Upper lobe of left lung (tissue), 6 donors: ENCODE results near the gene NEURL1. TPM values are rescaled to one million over a fixed set of nuclear protein-coding genes. Genes with fewer than 3 reads are reported as not detected.

ENCODE experiments used
- ATAC-seq, 2 donors: fragments of 200-7000 bp; cut with Tn5 transposase; one replicate each; pipeline ENCODE4 v1.9.1; 2022; ENCODE audit warnings: mild to moderate bottlenecking in 2 of 2, moderate library complexity in 2 of 2; ENCODE audit not compliant: low FRiP score in 2 of 2
- DNase-seq, 2 donors: peaks; one replicate each; pipeline ENCODE4 v3.0.0-alpha.2; 2019 to 2020
- H3K27ac ChIP-seq, 4 donors: fragments of 200-600 bp; sonication (generic); one replicate each; pipeline ENCODE4 v1.5.1; 2016 to 2019
- H3K27me3 ChIP-seq, 4 donors: fragments of 200-600 bp; sonication (generic); one replicate each; pipeline ENCODE4 v1.5.1; 2017 to 2019
- H3K36me3 ChIP-seq, 4 donors: fragments of 200-600 bp; sonication (generic); one replicate each; pipeline ENCODE4 v1.5.1; 2016 to 2019
- H3K4me1 ChIP-seq, 4 donors: fragments of 200-600 bp; sonication (generic); one replicate each; pipeline ENCODE4 v1.5.1; 2018 to 2019
- H3K4me3 ChIP-seq, 4 donors: fragments of 200-600 bp; sonication (generic); one replicate each; pipeline ENCODE4 v1.5.1; 2017 to 2019; ENCODE audit warnings: mild to moderate bottlenecking in 2 of 4, moderate library complexity in 1 of 4
- H3K9me3 ChIP-seq, 4 donors: fragments of 200-600 bp; sonication (generic); one replicate each; pipeline ENCODE4 v1.5.1; 2018 to 2019
- EP300 ChIP-seq, 4 donors: sonication (generic); formaldehyde crosslinking; IDR thresholded peaks; one replicate each; pipeline ENCODE4 v1.5.1; 2017; ENCODE audit warnings: antibody characterized with exemption in 4 of 4, control low read depth in 2 of 4
- POLR2A ChIP-seq, 4 donors: fragments of 450-650 bp; IDR thresholded peaks; one replicate each; pipeline ENCODE4 v1.5.1; 2016 to 2017; ENCODE audit warnings: antibody characterized with exemption in 4 of 4, mild to moderate bottlenecking in 2 of 4
- POLR2AphosphoS5 ChIP-seq, 2 donors: sonication (generic); formaldehyde crosslinking; IDR thresholded peaks; one replicate each; pipeline ENCODE4 v1.5.1; 2017; ENCODE audit warnings: antibody characterized with exemption in 2 of 2
- WGBS, 2 donors: methylation state at CpG; one replicate each; pipeline ENCODE4 v1.1.5; 2017 to 2018; 5-methylcytosine and 5-hydroxymethylcytosine counted together
- total RNA-seq, 6 donors: library from RNA; depleted of rRNA in 4 of 6; stranded (reverse); fragments of >200 nt in 4 of 6; gene quantifications; one replicate each; pipeline versions ENCODE4 v1.1.0 to v1.2.1, GENCODE V29; 2016 to 2021
- TF ChIP-seq, protein P1 (sequence below), 6 experiments: fragments of 450-650 bp in 4 of 6; fragments of 200-600 bp in 2 of 6; sonication (generic) in 2 of 6; IDR thresholded peaks; one replicate each; pipeline ENCODE4 v1.5.1; 2016 to 2019; ENCODE audit warnings: antibody characterized with exemption in 6 of 6
- donor health status: DM: no; HTN: no; CAD: no; lungs with moderate emphysema.
- donor health status: DM: no; HTN: yes; CAD: no; lungs with severe emphysema.

The NEURL1 gene
- total RNA-seq, 6 donors from 2014 or later: 0.22 to 1.1 (median 0.80) TPM; not detected in 1

GRCh38 chr10:103504181-103504783 is 10.8 kb downstream of the NEURL1 start:
- peaks cover 0 to 5% (median 0%) of the 10 kb centered on the region in 4 donors for H3K4me1 ChIP-seq
- no peak for TF ChIP-seq POLR2AphosphoS5 (IDR thresholded peaks at IDR 0.05)
- TF ChIP-seq, protein P1, sequence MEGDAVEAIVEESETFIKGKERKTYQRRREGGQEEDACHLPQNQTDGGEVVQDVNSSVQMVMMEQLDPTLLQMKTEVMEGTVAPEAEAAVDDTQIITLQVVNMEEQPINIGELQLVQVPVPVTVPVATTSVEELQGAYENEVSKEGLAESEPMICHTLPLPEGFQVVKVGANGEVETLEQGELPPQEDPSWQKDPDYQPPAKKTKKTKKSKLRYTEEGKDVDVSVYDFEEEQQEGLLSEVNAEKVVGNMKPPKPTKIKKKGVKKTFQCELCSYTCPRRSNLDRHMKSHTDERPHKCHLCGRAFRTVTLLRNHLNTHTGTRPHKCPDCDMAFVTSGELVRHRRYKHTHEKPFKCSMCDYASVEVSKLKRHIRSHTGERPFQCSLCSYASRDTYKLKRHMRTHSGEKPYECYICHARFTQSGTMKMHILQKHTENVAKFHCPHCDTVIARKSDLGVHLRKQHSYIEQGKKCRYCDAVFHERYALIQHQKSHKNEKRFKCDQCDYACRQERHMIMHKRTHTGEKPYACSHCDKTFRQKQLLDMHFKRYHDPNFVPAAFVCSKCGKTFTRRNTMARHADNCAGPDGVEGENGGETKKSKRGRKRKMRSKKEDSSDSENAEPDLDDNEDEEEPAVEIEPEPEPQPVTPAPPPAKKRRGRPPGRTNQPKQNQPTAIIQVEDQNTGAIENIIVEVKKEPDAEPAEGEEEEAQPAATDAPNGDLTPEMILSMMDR (IDR thresholded peaks at IDR 0.05): no peak
- no peak for TF ChIP-seq POLR2A (IDR thresholded peaks at IDR 0.05)
- no peak for TF ChIP-seq EP300 (IDR thresholded peaks at IDR 0.05)
- no peak overlapping the region for H3K27ac ChIP-seq
- ATAC-seq (no peak), DNase-seq (no peak)
- peaks cover 0 to 3% (median 0%) of the 10 kb centered on the region in 4 donors for H3K27me3 ChIP-seq
- H3K4me3 ChIP-seq: no peak overlapping the region
- no peaks in the 10 kb centered on the region for H3K9me3 ChIP-seq
- WGBS, 2 donors: 45 to 46% methylated on average over 10 of the region's 10 CpGs
- no peaks in the 10 kb centered on the region for H3K36me3 ChIP-seq

DNA sequence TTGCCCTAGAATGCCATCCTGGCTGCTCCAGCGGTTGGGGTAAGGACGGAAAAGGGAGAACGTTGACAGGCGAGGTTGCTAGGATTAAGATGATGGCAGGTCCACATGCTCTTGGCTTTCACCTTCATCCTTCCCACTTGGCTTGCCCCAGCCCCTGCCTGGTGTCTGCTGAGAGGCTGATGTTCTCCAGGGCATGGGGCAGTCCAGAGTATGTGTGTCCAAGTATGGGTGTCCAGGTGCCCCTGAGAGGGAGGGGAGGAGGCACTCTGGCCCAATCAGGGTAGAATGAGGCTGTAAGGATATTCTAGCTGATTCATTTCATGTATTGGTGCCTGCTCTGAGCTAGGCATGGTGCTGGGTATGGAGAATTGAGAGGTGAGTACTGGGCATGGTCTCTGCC is 12.6 kb downstream of the NEURL1 start:
- H3K9me3 ChIP-seq: no peaks in the 10 kb centered on the region
- WGBS, 2 donors: 90 to 94% methylated on average over 4 of the region's 4 CpGs

DNA sequence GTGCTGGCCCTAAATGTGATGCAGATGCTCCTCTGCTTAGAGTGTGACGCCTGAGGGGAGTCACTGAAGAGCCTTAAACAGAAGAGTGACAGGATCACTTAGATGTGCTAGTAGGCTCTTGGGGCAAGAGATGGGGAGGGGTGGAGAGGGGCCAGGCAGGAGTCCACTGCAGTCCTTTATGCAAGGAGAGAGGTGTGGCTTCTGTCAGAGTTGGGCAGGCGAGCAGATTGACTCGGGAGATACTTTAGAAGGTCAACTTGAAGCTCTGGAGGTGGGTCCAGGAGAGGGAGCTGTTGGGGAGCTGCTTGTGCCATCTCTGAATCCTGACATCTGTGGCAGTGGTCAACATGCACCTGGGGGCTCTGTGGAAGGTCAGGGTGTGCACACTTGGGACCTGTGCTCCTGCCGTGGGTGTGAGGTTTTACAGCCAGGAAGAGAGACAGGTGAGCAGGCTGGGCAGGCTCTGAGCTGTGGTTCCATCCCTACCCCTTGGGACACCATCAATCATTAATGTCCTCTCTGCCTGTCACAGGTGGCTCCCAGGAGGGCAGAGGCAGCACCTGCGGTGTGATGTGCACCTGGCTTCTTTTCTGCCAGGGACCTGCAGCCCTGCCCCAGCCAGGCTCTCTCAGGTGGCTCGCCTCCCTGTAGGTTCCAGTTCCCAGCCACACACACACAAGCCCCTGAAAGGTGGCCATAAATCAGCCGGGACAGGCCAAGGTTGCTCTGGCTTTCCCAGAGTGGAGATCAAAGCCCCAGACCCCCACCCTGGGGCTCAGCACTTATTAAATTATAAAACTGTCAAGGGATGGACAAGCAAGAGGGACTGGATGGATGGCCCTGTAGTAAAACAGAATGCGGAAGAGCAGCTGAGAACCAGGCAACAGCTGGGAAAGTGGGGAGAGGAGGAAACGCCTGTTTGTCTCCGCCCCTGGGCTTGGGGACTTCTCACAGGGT is 14.0 kb downstream of the NEURL1 start:
- Histone ChIP-seq H3K9me3 (no peaks in the 10 kb centered on the region), H3K4me3 (no peak overlapping the region), H3K36me3 (no peaks in the 10 kb centered on the region), H3K27me3 (peaks cover 0 to 3% (median 0%) of the 10 kb centered on the region in 4 donors), H3K4me1 (peaks cover 0 to 5% (median 0%) of the 10 kb centered on the region in 4 donors), H3K27ac (no peak overlapping the region)
- TF ChIP-seq EP300 (IDR thresholded peaks at IDR 0.05) (no peak), POLR2AphosphoS5 (IDR thresholded peaks at IDR 0.05) (no peak), POLR2A (IDR thresholded peaks at IDR 0.05) (no peak)
- TF ChIP-seq, protein P1 (IDR thresholded peaks at IDR 0.05): no peak
- ATAC-seq: no peak
- 60 to 61% methylated on average over 7 to 9 of the region's 10 CpGs for WGBS, 2 donors
- DNase-seq: no peak

More for the DNA sequence above, 12.6 kb downstream of the NEURL1 start:
- Histone ChIP-seq H3K27ac (no peak overlapping the region), H3K4me1 (peaks cover 0 to 5% (median 0%) of the 10 kb centered on the region in 4 donors), H3K27me3 (peaks cover 0 to 3% (median 0%) of the 10 kb centered on the region in 4 donors), H3K4me3 (no peak overlapping the region), H3K36me3 (no peaks in the 10 kb centered on the region)
- DNase-seq: no peak
- TF ChIP-seq EP300 (IDR thresholded peaks at IDR 0.05) (no peak), POLR2A (IDR thresholded peaks at IDR 0.05) (no peak), POLR2AphosphoS5 (IDR thresholded peaks at IDR 0.05) (no peak)
- TF ChIP-seq, protein P1 (IDR thresholded peaks at IDR 0.05): no peak
- no peak for ATAC-seq

DNA sequence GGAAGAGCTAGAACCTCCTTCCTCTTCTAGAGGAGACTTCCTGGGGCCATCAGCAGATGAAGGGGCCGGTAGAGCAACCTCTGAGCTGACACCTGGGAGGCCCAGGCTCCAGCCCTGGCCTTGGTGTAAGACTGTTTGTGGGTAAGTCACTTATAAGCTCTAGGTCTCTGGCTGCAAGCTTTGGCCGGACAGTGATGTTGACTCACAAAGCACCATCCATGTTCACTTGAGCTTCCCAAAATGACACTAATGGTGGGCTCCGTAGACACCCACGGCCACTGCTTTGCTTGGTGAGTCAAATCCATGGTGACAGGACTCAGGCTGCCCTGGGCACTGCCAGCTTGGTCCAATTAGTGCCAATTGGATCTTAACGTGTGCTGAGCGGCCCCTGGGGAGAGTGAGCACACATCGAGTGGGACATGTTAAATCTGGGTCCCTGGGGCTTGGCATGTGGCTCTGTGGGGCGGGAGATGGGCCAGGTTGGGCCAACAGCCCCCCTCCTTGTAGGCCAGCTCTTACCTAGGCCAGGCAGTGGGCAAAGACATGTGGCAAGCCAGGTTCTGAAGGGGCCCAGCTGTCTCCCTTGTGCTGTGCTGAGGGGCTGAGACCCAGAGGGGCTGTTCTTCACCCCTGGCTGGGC is 16.7 kb downstream of the NEURL1 start:
- Histone ChIP-seq H3K4me3 (no peak overlapping the region), H3K27me3 (peaks cover 0 to 3% (median 0%) of the 10 kb centered on the region in 4 donors), H3K36me3 (no peaks in the 10 kb centered on the region), H3K4me1 (no peaks in the 10 kb centered on the region), H3K9me3 (no peaks in the 10 kb centered on the region), H3K27ac (no peak overlapping the region)
- TF ChIP-seq POLR2A (IDR thresholded peaks at IDR 0.05) (no peak), EP300 (IDR thresholded peaks at IDR 0.05) (no peak)
- ATAC-seq (no peak), DNase-seq (no peak)
- 83 to 91% methylated on average over 1 to 8 of the region's 8 CpGs for WGBS, 2 donors
